CD14-positive monocyte (primary cell): ENCODE results near the gene ITGB6. TPM values are rescaled to one million over a fixed set of nuclear protein-coding genes. Genes with fewer than 3 reads are reported as not detected.

ENCODE experiments used
- DNase-seq, 3 donors: peaks; one replicate each; pipeline ENCODE4 v3.0.0-alpha.2; 2011 to 2022
- H2AFZ ChIP-seq: 2 replicates; pipeline ENCODE4 v1.6.0; 2012; ENCODE audit warnings: mild to moderate bottlenecking, low read depth, low read length, inconsistent platforms; ENCODE audit not compliant: insufficient read depth, poor library complexity, severe bottlenecking
- H3K27ac ChIP-seq, 2 donors: 1 replicate in 1 of 2; 2 replicates in 1 of 2; pipeline ENCODE4 v1.5.1; 2012 to 2013; ENCODE audit warnings: low read length in 2 of 2, control low read depth in 1 of 2, inconsistent platforms in 1 of 2, low read depth in 1 of 2, mild to moderate bottlenecking in 1 of 2
- H3K27me3 ChIP-seq, 2 donors: one replicate each; pipeline versions ENCODE4 v1.6.0 to v1.6.1; 2011 to 2013; ENCODE audit warnings: low read length in 2 of 2; ENCODE audit not compliant: control insufficient read depth in 2 of 2, insufficient read depth in 2 of 2
- H3K36me3 ChIP-seq, 2 donors: replicated peaks in 1 of 2; 1 replicate in 1 of 2; 2 replicates in 1 of 2; pipeline versions ENCODE4 v1.5.1 to v1.6.1; 2012 to 2013; ENCODE audit warnings: low read length in 2 of 2, control low read depth in 1 of 2, inconsistent platforms in 1 of 2, mild to moderate bottlenecking in 1 of 2; ENCODE audit not compliant: insufficient read depth in 2 of 2, control insufficient read depth in 1 of 2
- H3K4me1 ChIP-seq, 2 donors: 1 replicate in 1 of 2; 2 replicates in 1 of 2; pipeline versions ENCODE4 v1.5.1 to v1.6.1; 2012 to 2013; ENCODE audit warnings: low read length in 2 of 2, control low read depth in 1 of 2, inconsistent platforms in 1 of 2, mild to moderate bottlenecking in 1 of 2, moderate library complexity in 1 of 2; ENCODE audit not compliant: insufficient read depth in 2 of 2, control insufficient read depth in 1 of 2
- H3K4me2 ChIP-seq: replicated peaks from 2 replicates; pipeline ENCODE3; 2012; ENCODE audit warnings: low read length, moderate library complexity, mild to moderate bottlenecking; ENCODE audit not compliant: poor library complexity, severe bottlenecking; ENCODE audit errors: extremely low read depth
- H3K4me3 ChIP-seq, 3 experiments: fragments of 200-600 bp in 1 of 3; sonication (generic) in 1 of 3; replicated peaks in 1 of 3; 1 replicate in 2 of 3; 2 replicates in 1 of 3; pipeline ENCODE4 v1.5.1; 2011 to 2013; ENCODE audit warnings: low read length in 3 of 3, mild to moderate bottlenecking in 3 of 3, control low read depth in 2 of 3, low read depth in 2 of 3, inconsistent platforms in 1 of 3, moderate library complexity in 1 of 3
- H3K79me2 ChIP-seq: 2 replicates; pipeline ENCODE4 v1.6.0; 2012; ENCODE audit warnings: mild to moderate bottlenecking, control low read depth, inconsistent platforms, low read length, moderate library complexity; ENCODE audit not compliant: insufficient read depth
- H3K9ac ChIP-seq: 2 replicates; pipeline ENCODE4 v1.6.0; 2017; ENCODE audit warnings: low read length, mild to moderate bottlenecking; ENCODE audit not compliant: insufficient read depth, poor library complexity, severe bottlenecking
- H3K9me3 ChIP-seq, 2 donors: replicated peaks in 1 of 2; 1 replicate in 1 of 2; 2 replicates in 1 of 2; pipeline versions ENCODE4 v1.5.1 to v1.6.1; 2012 to 2013; ENCODE audit warnings: low read length in 2 of 2, control low read depth in 1 of 2; ENCODE audit not compliant: control insufficient read depth in 1 of 2, insufficient read depth in 1 of 2
- H4K20me1 ChIP-seq: 2 replicates; pipeline ENCODE4 v1.6.0; 2012; ENCODE audit warnings: mild to moderate bottlenecking, low read length, control low read depth, moderate library complexity; ENCODE audit not compliant: insufficient read depth
- H3K27ac Mint-ChIP-seq, 7 donors: one replicate each; pipeline ENCODE4 v1.8.0; 2020; ENCODE audit warnings: mild to moderate bottlenecking in 7 of 7, mixed read lengths in 7 of 7, moderate library complexity in 6 of 7, inconsistent platforms in 2 of 7
- H3K27me3 Mint-ChIP-seq, 3 donors: one replicate each; pipeline ENCODE4 v1.8.0; 2021 to 2022; ENCODE audit warnings: low read depth in 3 of 3, mild to moderate bottlenecking in 3 of 3, mixed read lengths in 3 of 3, moderate library complexity in 3 of 3, inconsistent platforms in 1 of 3
- H3K36me3 Mint-ChIP-seq, 2 donors: one replicate each; pipeline ENCODE4 v1.8.0; 2020; ENCODE audit warnings: mixed read lengths in 2 of 2, inconsistent platforms in 1 of 2, mild to moderate bottlenecking in 1 of 2
- H3K4me1 Mint-ChIP-seq: one replicate; pipeline ENCODE4 v1.8.0; 2020; ENCODE audit warnings: mild to moderate bottlenecking, mixed read lengths
- H3K4me3 Mint-ChIP-seq, 2 donors: one replicate each; pipeline ENCODE4 v1.8.0; 2020; ENCODE audit warnings: mild to moderate bottlenecking in 2 of 2, mixed read lengths in 2 of 2, moderate library complexity in 1 of 2
- H3K9me3 Mint-ChIP-seq, 7 donors: one replicate each; pipeline ENCODE4 v1.8.0; 2020 to 2022; ENCODE audit warnings: mixed read lengths in 7 of 7, mild to moderate bottlenecking in 6 of 7, moderate library complexity in 6 of 7, inconsistent platforms in 2 of 7
- WGBS: methylation state at CpG from one replicate; pipeline ENCODE4 v1.1.5; 2013; ENCODE audit warnings: missing lambda C conversion rate; ENCODE audit not compliant: insufficient coverage; 5-methylcytosine and 5-hydroxymethylcytosine counted together
- intact Hi-C, 2 donors: fragments of 100-400 bp; cut with micrococcal nuclease; formaldehyde crosslinking; loops; one replicate each; pipeline versions ENCODE4 v1.15.0 to v1.15.1; 2023
- polyA plus RNA-seq, 3 donors: library from polyadenylated mRNA; depleted of rRNA in 1 of 3; unstranded in 2 of 3; stranded (reverse) in 1 of 3; fragments of 300-500 nt in 2 of 3; fragments of >200 nt in 1 of 3; fragmentation: Illumina TruSeq in 2 of 3; gene quantifications; 1 replicate in 2 of 3; 2 replicates in 1 of 3; pipeline ENCODE4 v1.2.3, GENCODE V29; 2012 to 2021
- TF ChIP-seq, protein P1 (sequence below): fragments of 200-600 bp; IDR thresholded peaks from one replicate; pipeline ENCODE4 v1.8.0; 2022; ENCODE audit warnings: antibody characterized with exemption, mild to moderate bottlenecking

Gene ITGB6
- polyA plus RNA-seq, 3 donors: not detected

DNA sequence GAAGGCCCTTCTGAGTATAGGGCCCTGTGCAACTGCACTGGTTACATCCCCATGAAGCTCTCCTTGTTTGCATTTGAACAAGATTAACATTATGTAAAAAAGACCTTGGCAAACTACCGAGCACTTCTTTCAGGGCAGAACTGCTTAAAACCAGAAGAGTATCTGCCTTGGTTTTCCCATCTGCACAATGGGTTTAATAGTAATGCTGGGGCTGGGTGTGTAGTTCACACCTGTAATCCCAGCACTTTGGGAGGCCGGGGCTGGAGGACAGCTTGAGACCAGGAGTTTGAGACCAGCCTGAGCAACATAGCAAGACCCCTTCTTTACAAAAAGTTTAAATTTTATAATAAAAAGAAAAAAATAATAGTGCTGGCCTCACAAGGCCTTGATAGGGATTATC lies 146.1 kb downstream of the ITGB6 start:
- H3K4me2 ChIP-seq: no peak overlapping the region
- no peak overlapping the region for H2AFZ ChIP-seq
- whole genome bisulfite sequencing: no CpG with 5 or more reads among the region's 2 CpGs
- no peak for DNase-seq
- H3K79me2 ChIP-seq: no peaks in the 10 kb centered on the region
- H3K9me3 Mint-ChIP-seq: peaks cover 0 to 3% (median 0%) of the 10 kb centered on the region in 7 donors
- H3K27me3 ChIP-seq: no peaks in the 10 kb centered on the region
- no peak overlapping the region for H3K27ac ChIP-seq
- no peaks in the 10 kb centered on the region for H3K9me3 ChIP-seq
- no peak overlapping the region for H3K9ac ChIP-seq
- no peaks in the 10 kb centered on the region for H4K20me1 ChIP-seq
- H3K4me3 ChIP-seq: no peak overlapping the region
- TF ChIP-seq, protein P1, sequence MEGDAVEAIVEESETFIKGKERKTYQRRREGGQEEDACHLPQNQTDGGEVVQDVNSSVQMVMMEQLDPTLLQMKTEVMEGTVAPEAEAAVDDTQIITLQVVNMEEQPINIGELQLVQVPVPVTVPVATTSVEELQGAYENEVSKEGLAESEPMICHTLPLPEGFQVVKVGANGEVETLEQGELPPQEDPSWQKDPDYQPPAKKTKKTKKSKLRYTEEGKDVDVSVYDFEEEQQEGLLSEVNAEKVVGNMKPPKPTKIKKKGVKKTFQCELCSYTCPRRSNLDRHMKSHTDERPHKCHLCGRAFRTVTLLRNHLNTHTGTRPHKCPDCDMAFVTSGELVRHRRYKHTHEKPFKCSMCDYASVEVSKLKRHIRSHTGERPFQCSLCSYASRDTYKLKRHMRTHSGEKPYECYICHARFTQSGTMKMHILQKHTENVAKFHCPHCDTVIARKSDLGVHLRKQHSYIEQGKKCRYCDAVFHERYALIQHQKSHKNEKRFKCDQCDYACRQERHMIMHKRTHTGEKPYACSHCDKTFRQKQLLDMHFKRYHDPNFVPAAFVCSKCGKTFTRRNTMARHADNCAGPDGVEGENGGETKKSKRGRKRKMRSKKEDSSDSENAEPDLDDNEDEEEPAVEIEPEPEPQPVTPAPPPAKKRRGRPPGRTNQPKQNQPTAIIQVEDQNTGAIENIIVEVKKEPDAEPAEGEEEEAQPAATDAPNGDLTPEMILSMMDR: no peak
- H3K4me1 Mint-ChIP-seq: no peaks in the 10 kb centered on the region
- no peaks in the 10 kb centered on the region for H3K36me3 Mint-ChIP-seq
- H3K27me3 Mint-ChIP-seq: peaks cover 2% of the 10 kb centered on the region in 3 donors
- no peak overlapping the region for H3K27ac Mint-ChIP-seq
- no peak overlapping the region for H3K4me3 Mint-ChIP-seq
- intact Hi-C loops: no loop called here
- no peaks in the 10 kb centered on the region for H3K36me3 ChIP-seq
- no peaks in the 10 kb centered on the region for H3K4me1 ChIP-seq

DNA sequence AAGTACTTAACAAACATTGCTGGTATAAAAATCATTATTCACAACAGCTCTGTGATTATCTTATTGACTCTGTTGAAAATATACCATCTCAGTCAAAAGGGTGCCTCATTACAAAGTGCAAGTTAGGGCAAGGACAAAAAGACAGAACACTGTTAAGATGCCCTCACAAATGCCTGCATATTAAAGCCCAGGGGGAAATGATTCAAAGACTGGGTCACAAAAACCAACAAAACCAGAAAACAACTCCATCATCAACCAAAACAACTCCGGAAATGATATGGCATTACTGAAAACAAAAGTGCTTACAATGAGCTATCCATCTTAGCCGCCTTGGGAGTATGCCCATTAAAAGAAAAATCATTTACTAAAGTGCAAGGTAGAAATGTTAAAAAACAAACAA lies 147.5 kb downstream of the ITGB6 start:
- Mint-ChIP-seq H3K4me1 (no peaks in the 10 kb centered on the region), H3K27ac (no peak overlapping the region), H3K27me3 (peaks cover 2% of the 10 kb centered on the region in 3 donors), H3K36me3 (no peaks in the 10 kb centered on the region), H3K4me3 (no peak overlapping the region), H3K9me3 (peaks cover 0 to 3% (median 0%) of the 10 kb centered on the region in 7 donors)
- Histone ChIP-seq H3K36me3 (no peaks in the 10 kb centered on the region), H3K27me3 (no peaks in the 10 kb centered on the region), H2AFZ (no peak overlapping the region), H3K27ac (no peak overlapping the region), H3K4me2 (no peak overlapping the region), H3K9ac (no peak overlapping the region), H3K79me2 (no peaks in the 10 kb centered on the region), H3K4me1 (no peaks in the 10 kb centered on the region), H3K9me3 (no peaks in the 10 kb centered on the region), H3K4me3 (no peak overlapping the region), H4K20me1 (no peaks in the 10 kb centered on the region)
- TF ChIP-seq, protein P1: no peak
- DNase-seq: no peak
- no CpG with 5 or more reads among the region's 2 CpGs for WGBS
- intact Hi-C loops: no loop called here
